GDM1 (cell line): ENCODE results near the gene GPR61.
A peak's percentile ranks its signal among the peaks of the same experiment; 100 is the strongest.

Experiments used
- DNase-seq: peaks from one replicate; lab custom pipeline; 2025; lab: John Stamatoyannopoulos, UW

GPR61 gene

GRCh38 chr1:109539676-109540075 is at the start of gene GPR61:
Gene GPR61, plus strand, starts transcription at chr1:109539872. Its CDS starts 3,151 bp downstream, at chr1:109543023.
- DNase-seq, result no peak

DNA sequence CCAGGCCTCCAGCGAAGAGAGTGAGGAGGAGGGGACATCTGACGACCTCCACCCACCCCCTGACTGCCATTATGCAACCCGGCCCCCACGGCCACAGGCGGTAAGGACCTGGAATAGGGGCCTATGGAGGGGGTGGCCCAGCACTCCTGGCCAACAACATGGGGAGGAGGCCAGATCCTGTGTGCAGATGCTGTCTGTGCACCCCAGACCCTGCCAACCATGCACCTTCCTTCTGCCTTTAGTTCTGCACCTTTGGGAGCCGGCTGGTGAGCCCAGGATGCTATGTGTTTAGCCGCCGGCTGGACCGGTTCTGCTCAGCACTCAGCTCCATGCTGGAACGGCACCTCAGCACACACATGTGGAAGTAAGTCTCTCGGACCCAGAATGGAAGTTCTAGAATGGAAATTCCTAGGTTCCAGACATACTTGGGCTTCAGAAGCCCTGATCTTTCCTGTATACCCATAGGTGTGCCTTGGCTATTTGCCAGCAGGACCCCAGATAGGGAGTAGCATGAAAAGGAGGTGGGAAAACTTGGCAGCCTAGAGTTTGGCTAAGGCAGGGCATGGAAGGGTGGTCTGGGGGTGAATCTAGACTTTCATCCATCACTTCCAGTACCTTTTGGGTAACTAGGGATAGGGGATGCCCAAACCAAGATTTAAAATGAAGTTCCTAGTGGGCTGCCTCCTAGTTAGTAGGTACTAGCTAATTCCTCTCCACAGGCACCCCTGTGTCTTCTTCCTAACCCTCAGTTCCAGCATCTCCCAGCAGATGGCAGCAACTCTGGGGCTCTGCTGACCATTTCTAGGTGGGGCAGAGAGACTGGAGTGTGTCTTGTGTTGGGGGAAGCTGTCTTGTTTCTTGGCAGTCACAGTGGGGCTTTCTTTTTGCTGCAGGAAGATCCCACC is 49.4 kb upstream of the GPR61 start:
- DNase-seq, result peak; percentile 48

DNA sequence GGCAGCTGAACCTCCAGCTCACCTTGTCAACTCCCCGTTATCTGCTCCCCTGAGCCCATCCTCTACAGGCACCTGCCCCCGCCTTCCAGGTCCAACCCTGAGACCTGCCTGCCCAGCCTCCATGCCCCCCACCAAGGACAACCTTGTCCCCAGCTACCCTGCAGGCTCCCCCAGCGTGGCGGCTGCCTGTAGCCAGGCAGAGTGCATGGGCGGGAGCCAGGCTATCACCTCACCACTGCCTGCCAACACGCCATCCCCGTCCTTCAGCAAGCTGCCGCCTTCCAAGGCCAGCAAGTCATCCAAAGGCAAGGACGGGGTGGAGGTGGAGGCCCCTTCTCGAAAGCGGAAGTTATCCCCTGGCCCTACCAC is 48.8 kb upstream of the GPR61 start:
- DNase-seq, result no peak

DNA sequence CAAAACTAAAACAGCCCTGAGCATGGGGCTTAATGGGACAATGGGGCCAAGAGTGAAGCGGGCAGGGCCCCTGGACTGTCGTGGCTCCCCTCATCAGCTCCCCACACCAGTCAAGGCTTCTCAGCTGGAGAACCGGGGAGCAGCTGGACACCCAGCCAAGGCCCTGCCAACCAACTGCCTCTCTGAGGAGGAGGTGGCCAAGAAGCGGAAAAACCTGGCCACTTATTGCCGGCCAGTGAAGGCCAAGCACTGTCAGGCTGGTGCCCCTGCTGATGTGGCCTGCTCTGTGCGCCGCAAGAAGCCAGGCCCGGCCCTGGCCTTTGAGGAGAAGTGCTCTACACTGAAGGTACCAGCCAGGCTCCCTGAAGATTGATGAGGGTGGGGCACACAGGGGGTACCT is 48.3 kb upstream of the GPR61 start:
- no peak for DNase-seq

DNA sequence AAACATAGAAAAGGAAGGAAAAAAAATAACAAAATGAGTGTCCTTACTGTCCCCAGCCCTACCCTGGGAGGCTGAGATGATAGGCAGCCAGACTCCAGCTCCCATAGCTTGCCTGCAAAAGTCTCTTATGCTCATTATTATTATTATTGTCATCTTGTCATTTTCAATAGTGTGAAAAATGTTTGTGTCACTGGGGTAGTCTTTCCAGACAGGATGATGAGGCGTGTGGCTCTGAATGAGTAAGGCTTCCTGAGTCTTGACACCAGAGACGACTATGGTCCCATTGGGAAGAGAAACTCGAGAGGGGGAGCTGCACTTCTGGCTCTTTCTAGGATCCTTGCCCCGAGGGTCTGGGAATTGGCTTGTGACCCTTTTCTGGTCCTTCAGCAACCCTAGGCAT is 46.9 kb upstream of the GPR61 start:
- no peak for DNase-seq

- no peak for DNase-seq
Observed at GRCh38 chr1:109493227-109493626, 46.4 kb upstream of the GPR61 start.

GRCh38 chr1:109493805-109494539 is 45.7 kb upstream of the GPR61 start, which contains the start of gene CYB561D1:
Gene CYB561D1, plus strand, starts transcription at chr1:109494094. Its CDS starts 46 bp downstream, at chr1:109494140.
- peak; percentile 78 for DNase-seq

GRCh38 chr1:109495738-109496137 is 43.9 kb upstream of the GPR61 start:
- no peak for DNase-seq

DNA sequence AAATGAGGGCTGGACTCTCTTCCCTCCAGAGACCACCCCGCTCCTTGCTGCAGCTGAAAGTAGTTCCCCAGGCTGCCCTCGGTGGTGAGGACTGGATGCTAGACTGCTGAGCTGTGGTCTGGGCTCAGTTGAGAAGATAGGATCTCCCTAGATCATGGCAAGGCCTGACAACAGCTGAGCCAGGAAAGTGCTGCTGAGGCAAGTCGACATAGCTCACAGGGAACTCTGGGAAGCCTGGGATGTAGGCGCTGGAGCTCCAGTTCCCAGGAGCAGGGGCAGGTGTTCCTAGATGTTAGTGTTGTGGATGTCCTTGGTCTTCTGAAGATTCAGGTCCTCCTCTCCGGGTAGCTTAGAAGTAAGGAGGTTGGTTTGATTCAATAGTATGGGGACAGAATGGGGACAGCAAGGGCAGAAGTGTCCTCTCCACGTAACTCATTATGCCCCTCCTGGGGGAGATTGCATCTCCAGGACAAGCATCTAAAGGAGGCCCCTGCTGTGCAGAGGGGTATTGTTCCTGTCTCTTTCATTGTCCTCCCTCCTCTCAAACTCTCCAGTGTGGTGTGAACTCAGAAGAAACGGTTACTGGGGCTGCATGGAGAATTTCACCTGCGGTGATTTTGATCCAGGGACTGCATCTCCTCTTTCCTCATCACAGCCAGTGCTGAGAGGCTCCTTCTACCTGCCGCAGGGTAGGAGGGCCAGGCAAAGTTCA is 42.1 kb upstream of the GPR61 start:
- no peak for DNase-seq

GRCh38 chr1:109498161-109498801 is 41.4 kb upstream of the GPR61 start:
- no peak for DNase-seq

DNA sequence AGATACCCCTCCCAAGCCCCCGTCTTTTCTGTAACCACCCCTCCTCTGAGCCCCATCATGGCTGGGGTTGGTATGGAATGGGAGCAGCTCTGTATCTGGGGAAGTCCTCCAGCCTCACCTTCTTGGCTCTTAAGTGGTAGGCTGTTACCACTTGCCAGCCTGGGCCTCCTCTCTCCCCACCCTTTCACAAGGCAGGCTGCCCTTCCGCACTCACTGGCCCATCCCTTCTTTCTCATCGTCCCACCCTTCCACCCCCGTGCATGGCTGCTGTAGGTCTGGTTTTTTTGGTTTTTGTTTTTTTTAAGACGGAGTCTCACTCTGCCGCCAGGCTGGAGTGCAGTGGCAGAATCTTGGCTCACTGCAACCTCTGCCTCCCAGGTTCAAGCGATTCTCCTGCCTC is 40.6 kb upstream of the GPR61 start:
- DNase-seq, result no peak

- DNase-seq, result peak; percentile 41
Observed at GRCh38 chr1:109499661-109500536, 39.8 kb upstream of the GPR61 start.

DNA sequence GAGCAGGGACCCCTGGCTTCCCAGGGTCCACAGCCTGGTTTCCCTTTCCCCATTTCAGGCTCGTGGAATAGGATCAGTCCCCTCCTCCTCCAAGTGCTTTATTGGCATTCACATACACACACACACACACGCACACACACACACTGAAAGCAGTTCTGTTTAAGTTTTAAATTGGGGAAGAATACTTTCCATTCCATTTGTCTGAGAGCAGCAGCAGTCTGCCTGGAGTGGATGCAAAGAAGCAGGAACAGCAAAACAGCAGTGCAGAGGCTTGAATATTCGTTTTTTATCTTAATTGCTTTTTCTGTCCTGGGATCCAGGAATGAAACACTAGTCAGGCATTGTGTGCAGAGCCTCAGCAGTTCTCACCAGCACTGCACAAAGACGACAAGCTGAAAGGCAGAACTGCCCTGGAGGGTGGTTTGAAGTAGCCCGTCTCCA is 38.7 kb upstream of the GPR61 start:
- DNase-seq, result no peak

- DNase-seq, result peak; percentile 33
Observed at GRCh38 chr1:109501644-109502363, 37.9 kb upstream of the GPR61 start.

- DNase-seq, result no peak
Observed at GRCh38 chr1:109502364-109502851, 37.3 kb upstream of the GPR61 start.

GRCh38 chr1:109503935-109504334 is 35.7 kb upstream of the GPR61 start:
- DNase-seq, result no peak

DNA sequence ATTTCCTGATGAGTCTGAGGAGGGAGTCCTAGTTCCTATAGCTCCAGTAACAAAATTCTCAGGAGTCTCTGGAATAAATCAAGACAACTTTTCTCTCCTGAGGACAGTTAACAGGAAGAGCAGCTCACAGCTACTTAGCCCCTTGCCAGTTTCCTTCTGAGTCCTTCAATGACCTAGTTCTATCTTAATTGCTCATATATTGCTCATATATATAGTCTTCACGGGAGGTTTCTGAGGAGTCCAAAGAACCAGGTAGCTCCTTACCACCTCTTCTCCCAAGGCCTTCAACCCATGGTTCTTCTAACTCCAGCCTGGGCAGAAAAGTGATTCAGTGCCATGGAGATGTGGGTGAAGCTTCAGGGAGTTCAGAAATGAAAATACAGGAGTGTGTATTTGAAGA is 34.7 kb upstream of the GPR61 start:
- DNase-seq, result no peak

DNA sequence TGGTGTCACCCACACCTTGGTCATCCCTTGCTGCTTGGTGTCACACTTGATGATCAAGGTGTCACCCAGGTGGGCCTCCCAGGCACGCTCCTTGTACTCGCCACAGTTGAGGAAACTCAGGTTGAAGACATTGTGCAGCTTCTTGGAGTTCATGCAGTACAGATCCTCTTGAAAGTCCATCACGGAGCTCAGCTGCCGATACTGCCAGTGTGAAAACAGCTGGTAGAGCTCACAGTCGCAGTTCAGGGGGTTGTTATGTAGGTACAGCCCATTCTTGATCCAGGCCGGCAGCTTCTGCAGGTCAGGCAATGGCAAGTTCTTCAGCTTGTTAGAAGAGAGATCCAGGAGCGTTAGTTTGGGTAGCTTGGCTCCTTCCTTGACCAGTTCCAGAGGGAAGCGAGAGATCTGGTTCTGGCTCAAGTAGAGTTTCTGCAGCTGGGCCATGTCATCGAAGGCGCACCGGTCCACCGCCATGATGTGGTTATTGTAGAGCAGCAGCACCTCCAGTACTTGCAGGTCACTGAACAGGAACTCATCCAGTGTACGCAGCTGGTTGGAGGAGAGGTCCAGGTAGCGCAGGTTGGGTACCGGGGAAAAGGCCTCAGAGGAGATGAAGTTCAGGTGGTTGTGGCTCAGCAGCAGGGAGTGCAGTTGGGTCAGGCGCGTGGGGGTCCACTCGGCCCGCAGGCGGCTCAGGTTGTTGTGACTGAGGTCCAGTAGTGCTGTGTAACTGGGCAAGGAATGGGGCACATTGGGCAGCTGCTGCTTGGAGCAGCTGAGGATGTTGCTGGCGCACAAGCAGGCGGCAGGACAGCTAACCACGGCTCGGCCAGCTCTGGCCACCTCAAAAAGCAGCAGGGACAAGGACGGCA is 31.4 kb upstream of the GPR61 start:
- no peak for DNase-seq

- no peak for DNase-seq
Observed at GRCh38 chr1:109508873-109509175, 30.8 kb upstream of the GPR61 start.
